OCI-LY1 (cell line): ENCODE data around the gene EID3.

Source experiments
- CTCF ChIP-seq: fragments of 200-600 bp; sonication (generic), shearing (Covaris generic); IDR thresholded peaks from 2 replicates; pipeline ENCODE4 v1.5.1; 2017; ENCODE audit warnings: mild to moderate bottlenecking, antibody characterized with exemption, low read length, moderate library complexity, mixed read lengths
- EZH2 ChIP-seq: fragments of 200-600 bp; sonication (generic), shearing (Covaris generic); IDR thresholded peaks from 2 replicates; pipeline ENCODE4 v1.8.0; 2017; ENCODE audit warnings: borderline replicate concordance, mixed run types, mild to moderate bottlenecking, antibody characterized with exemption, low read length, moderate library complexity, mixed read lengths

- no peak for TF ChIP-seq CTCF
- TF ChIP-seq EZH2 = no peak
Observed at GRCh38 chr12:104312202-104312601, 8.7 kb downstream of the EID3 start.
